HEK293 (cell line): ENCODE data around the gene OR10G3.

ENCODE experiments used
- KLF7 ChIP-seq: fragments of 450-650 bp; formaldehyde crosslinking; IDR thresholded peaks from 2 replicates; pipeline ENCODE4 v1.5.1; 2016; ENCODE audit warnings: missing biosample characterization, missing genetic modification characterization, borderline replicate concordance
- REPIN1 ChIP-seq: fragments of 450-650 bp; formaldehyde crosslinking; IDR thresholded peaks from 2 replicates; pipeline ENCODE4 v1.5.1; 2017; ENCODE audit warnings: missing biosample characterization, missing genetic modification characterization, low read depth
- WT1 ChIP-seq: fragments of 450-650 bp; formaldehyde crosslinking; IDR thresholded peaks from 2 replicates; pipeline ENCODE4 v1.5.1; 2016; ENCODE audit warnings: missing biosample characterization, missing genetic modification characterization
- ZBTB20 ChIP-seq: fragments of 450-650 bp; formaldehyde crosslinking; IDR thresholded peaks from 2 replicates; pipeline ENCODE4 v1.5.1; 2016; ENCODE audit warnings: missing biosample characterization, missing genetic modification characterization
- ZBTB44 ChIP-seq: fragments of 450-650 bp; IDR thresholded peaks from 2 replicates; pipeline ENCODE4 v1.5.1; 2018; ENCODE audit warnings: missing biosample characterization, mild to moderate bottlenecking, missing genetic modification characterization
- ZBTB6 ChIP-seq: fragments of 450-650 bp; formaldehyde crosslinking; IDR thresholded peaks from 2 replicates; pipeline ENCODE4 v1.5.1; 2017; ENCODE audit warnings: missing biosample characterization, missing genetic modification characterization
- ZBTB8A ChIP-seq: fragments of 450-650 bp; formaldehyde crosslinking; IDR thresholded peaks from 2 replicates; pipeline ENCODE4 v1.5.1; 2016; ENCODE audit warnings: missing biosample characterization, missing genetic modification characterization
- ZFP3 ChIP-seq: fragments of 450-650 bp; formaldehyde crosslinking; IDR thresholded peaks from 2 replicates; pipeline ENCODE4 v1.5.1; 2016; ENCODE audit warnings: low read depth, missing biosample characterization, missing genetic modification characterization
- ZIC2 ChIP-seq: fragments of 450-650 bp; formaldehyde crosslinking; IDR thresholded peaks from 2 replicates; pipeline ENCODE4 v1.5.1; 2016; ENCODE audit warnings: missing biosample characterization, missing genetic modification characterization
- ZNF10 ChIP-seq: fragments of 450-650 bp; formaldehyde crosslinking; IDR thresholded peaks from 2 replicates; pipeline ENCODE4 v1.5.1; 2017; ENCODE audit warnings: missing biosample characterization, missing genetic modification characterization
- ZNF140 ChIP-seq: fragments of 450-650 bp; formaldehyde crosslinking; IDR thresholded peaks from 2 replicates; pipeline ENCODE4 v1.5.1; 2016; ENCODE audit warnings: missing biosample characterization, missing genetic modification characterization
- ZNF202 ChIP-seq: fragments of 450-650 bp; formaldehyde crosslinking; IDR thresholded peaks from 2 replicates; pipeline ENCODE4 v1.5.1; 2016; ENCODE audit warnings: missing biosample characterization, missing genetic modification characterization, borderline replicate concordance
- ZNF274 ChIP-seq, 2 experiments: fragments of 200-500 bp in 1 of 2; fragments of 450-650 bp in 1 of 2; sonication (Bioruptor generic) in 1 of 2; formaldehyde crosslinking in 1 of 2; IDR thresholded peaks; 2 replicates each; pipeline versions ENCODE4 v1.5.1 to v1.6.1; 2014 to 2016; ENCODE audit warnings: borderline replicate concordance in 1 of 2, inconsistent platforms in 1 of 2, low read length in 1 of 2, missing biosample characterization in 1 of 2, missing genetic modification characterization in 1 of 2
- ZNF354C ChIP-seq: fragments of 450-650 bp; formaldehyde crosslinking; IDR thresholded peaks from 2 replicates; pipeline ENCODE4 v1.5.1; 2016; ENCODE audit warnings: missing biosample characterization, missing genetic modification characterization, low read depth, borderline replicate concordance
- ZNF426 ChIP-seq: fragments of 450-650 bp; formaldehyde crosslinking; IDR thresholded peaks from 2 replicates; pipeline ENCODE4 v1.5.1; 2017; ENCODE audit warnings: missing biosample characterization, missing genetic modification characterization, mild to moderate bottlenecking, inconsistent platforms, moderate library complexity
- ZNF518A ChIP-seq: fragments of 450-650 bp; formaldehyde crosslinking; conservative IDR thresholded peaks from 2 replicates; pipeline ENCODE4 v1.5.1; 2016; ENCODE audit warnings: low read depth, missing biosample characterization, missing genetic modification characterization
- ZNF558 ChIP-seq: fragments of 450-650 bp; formaldehyde crosslinking; IDR thresholded peaks from 2 replicates; pipeline ENCODE4 v1.5.1; 2016; ENCODE audit warnings: missing biosample characterization, missing genetic modification characterization
- ZNF629 ChIP-seq: fragments of 450-650 bp; formaldehyde crosslinking; IDR thresholded peaks from 2 replicates; pipeline ENCODE4 v1.5.1; 2017; ENCODE audit warnings: missing biosample characterization, missing genetic modification characterization
- ZNF654 ChIP-seq: fragments of 450-650 bp; formaldehyde crosslinking; IDR thresholded peaks from 2 replicates; pipeline ENCODE4 v1.5.1; 2016; ENCODE audit warnings: low read depth, missing biosample characterization, missing genetic modification characterization
- ZNF664 ChIP-seq: fragments of 450-650 bp; formaldehyde crosslinking; IDR thresholded peaks from 2 replicates; pipeline ENCODE4 v1.5.1; 2016; ENCODE audit warnings: missing biosample characterization, missing genetic modification characterization
- ZNF777 ChIP-seq: fragments of 450-650 bp; formaldehyde crosslinking; IDR thresholded peaks from 2 replicates; pipeline ENCODE4 v1.5.1; 2017; ENCODE audit warnings: missing biosample characterization, missing genetic modification characterization, borderline replicate concordance
- ZNF837 ChIP-seq: fragments of 450-650 bp; formaldehyde crosslinking; IDR thresholded peaks from 2 replicates; pipeline ENCODE4 v1.5.1; 2016; ENCODE audit warnings: missing biosample characterization, missing genetic modification characterization
- ZSCAN18 ChIP-seq: fragments of 450-650 bp; formaldehyde crosslinking; IDR thresholded peaks from 2 replicates; pipeline ENCODE4 v1.5.1; 2016; ENCODE audit warnings: missing biosample characterization, missing genetic modification characterization
- TF ChIP-seq, protein P1 (sequence below): fragments of 450-650 bp; formaldehyde crosslinking; IDR thresholded peaks from 2 replicates; pipeline ENCODE4 v1.5.1; 2016; ENCODE audit warnings: missing biosample characterization, missing genetic modification characterization
- TF ChIP-seq, protein P2 (sequence below): fragments of 450-650 bp; formaldehyde crosslinking; IDR thresholded peaks from 2 replicates; pipeline ENCODE4 v1.5.1; 2016; ENCODE audit warnings: missing biosample characterization, missing genetic modification characterization

OR10G3 gene

DNA sequence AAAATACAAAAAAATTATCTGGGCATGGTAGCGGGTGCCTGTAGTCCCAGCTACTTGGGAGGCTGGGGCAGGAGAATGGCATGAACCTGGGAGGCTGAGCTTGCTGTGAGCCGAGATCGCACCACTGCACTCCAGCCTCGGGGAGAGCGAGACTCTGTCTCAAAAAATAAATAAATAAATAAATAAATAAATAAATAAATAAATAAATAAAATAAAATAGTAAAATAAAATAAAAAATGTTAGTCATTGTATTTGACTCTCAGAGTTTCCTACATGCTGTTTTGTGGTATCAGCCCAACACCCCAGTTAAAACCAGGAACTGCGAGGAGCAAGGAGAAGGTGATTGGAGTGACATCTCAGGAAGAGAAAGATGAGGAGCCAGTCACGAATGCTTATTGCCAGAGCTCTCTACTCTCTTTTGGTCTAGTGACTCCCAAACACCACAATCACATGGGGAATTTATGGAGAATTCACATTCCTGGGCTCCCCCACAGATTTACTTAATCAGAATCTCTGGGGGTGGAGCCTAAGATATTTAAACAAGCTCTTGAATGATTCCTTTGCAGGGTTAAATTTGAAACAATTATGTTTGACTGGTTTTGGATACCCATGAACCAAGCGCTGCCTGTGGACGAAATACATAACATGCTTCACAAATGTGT, 38.3 kb downstream of the OR10G3 start (continued):
- TF ChIP-seq ZBTB44 (no peak), ZSCAN18 (tag by site-specific recombination) (no peak), ZNF664 (tag by site-specific recombination) (no peak), ZNF629 (tag by site-specific recombination) (no peak), KLF7 (tag by site-specific recombination) (no peak), ZBTB8A (tag by site-specific recombination) (peak; percentile 57; the same call in 1 of the 2 replicates), ZNF654 (tag by site-specific recombination) (no peak), ZNF274 (IDR thresholded peaks at IDR 0.05; ENCODE audit: low read length) (no peak), ZNF274 (tag by site-specific recombination; IDR thresholded peaks at IDR 0.05; ENCODE audit: borderline replicate concordance) (no peak), ZNF354C (tag by site-specific recombination) (no peak), ZNF426 (tag by site-specific recombination) (peak; percentile 67), WT1 (no peak), ZBTB20 (tag by site-specific recombination) (0 out of 2 replicates have a peak, but pooled peaks have one; percentile 18), ZIC2 (no peak), ZNF202 (tag by site-specific recombination) (no peak), ZNF558 (no peak), ZNF10 (tag by site-specific recombination) (no peak), ZNF837 (tag by site-specific recombination) (no peak), ZNF777 (tag by site-specific recombination) (no peak), ZFP3 (tag by site-specific recombination) (no peak), REPIN1 (tag by site-specific recombination) (no peak), ZNF140 (tag by site-specific recombination) (peak; percentile 24; the same call in 1 of the 2 replicates), ZBTB6 (tag by site-specific recombination) (no peak), ZNF518A (tag by site-specific recombination) (peak; percentile 81)
- TF ChIP-seq, protein P1, sequence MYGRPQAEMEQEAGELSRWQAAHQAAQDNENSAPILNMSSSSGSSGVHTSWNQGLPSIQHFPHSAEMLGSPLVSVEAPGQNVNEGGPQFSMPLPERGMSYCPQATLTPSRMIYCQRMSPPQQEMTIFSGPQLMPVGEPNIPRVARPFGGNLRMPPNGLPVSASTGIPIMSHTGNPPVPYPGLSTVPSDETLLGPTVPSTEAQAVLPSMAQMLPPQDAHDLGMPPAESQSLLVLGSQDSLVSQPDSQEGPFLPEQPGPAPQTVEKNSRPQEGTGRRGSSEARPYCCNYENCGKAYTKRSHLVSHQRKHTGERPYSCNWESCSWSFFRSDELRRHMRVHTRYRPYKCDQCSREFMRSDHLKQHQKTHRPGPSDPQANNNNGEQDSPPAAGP, result no peak
- TF ChIP-seq, protein P2, sequence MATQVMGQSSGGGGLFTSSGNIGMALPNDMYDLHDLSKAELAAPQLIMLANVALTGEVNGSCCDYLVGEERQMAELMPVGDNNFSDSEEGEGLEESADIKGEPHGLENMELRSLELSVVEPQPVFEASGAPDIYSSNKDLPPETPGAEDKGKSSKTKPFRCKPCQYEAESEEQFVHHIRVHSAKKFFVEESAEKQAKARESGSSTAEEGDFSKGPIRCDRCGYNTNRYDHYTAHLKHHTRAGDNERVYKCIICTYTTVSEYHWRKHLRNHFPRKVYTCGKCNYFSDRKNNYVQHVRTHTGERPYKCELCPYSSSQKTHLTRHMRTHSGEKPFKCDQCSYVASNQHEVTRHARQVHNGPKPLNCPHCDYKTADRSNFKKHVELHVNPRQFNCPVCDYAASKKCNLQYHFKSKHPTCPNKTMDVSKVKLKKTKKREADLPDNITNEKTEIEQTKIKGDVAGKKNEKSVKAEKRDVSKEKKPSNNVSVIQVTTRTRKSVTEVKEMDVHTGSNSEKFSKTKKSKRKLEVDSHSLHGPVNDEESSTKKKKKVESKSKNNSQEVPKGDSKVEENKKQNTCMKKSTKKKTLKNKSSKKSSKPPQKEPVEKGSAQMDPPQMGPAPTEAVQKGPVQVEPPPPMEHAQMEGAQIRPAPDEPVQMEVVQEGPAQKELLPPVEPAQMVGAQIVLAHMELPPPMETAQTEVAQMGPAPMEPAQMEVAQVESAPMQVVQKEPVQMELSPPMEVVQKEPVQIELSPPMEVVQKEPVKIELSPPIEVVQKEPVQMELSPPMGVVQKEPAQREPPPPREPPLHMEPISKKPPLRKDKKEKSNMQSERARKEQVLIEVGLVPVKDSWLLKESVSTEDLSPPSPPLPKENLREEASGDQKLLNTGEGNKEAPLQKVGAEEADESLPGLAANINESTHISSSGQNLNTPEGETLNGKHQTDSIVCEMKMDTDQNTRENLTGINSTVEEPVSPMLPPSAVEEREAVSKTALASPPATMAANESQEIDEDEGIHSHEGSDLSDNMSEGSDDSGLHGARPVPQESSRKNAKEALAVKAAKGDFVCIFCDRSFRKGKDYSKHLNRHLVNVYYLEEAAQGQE (tag by site-specific recombination), result peak; percentile 48; the same call in 1 of the 2 replicates
